Breast epithelium (tissue), 4 donors: Measurements from ENCODE around the gene PCDH15. TPM values are rescaled to one million over a fixed set of nuclear protein-coding genes. Genes with fewer than 3 reads are reported as not detected.

Source experiments
- DNase-seq, 2 donors: peaks; one replicate each; pipeline ENCODE4 v3.0.0-alpha.2; 2019; ENCODE audit warnings: low spot score in 2 of 2
- H3K27ac ChIP-seq, 2 donors: fragments of 200-600 bp; sonication (generic) in 1 of 2; one replicate each; pipeline ENCODE4 v1.5.1; 2016 to 2019; ENCODE audit warnings: mild to moderate bottlenecking in 1 of 2
- H3K27me3 ChIP-seq, 2 donors: fragments of 200-600 bp; sonication (generic) in 1 of 2; one replicate each; pipeline versions ENCODE4 v1.5.1 to v1.6.0; 2017 to 2019; ENCODE audit warnings: control low read depth in 1 of 2, mild to moderate bottlenecking in 1 of 2
- H3K36me3 ChIP-seq: fragments of 200-600 bp; one replicate; pipeline ENCODE4 v1.5.1; 2019
- H3K4me1 ChIP-seq, 2 donors: fragments of 200-600 bp; sonication (generic); one replicate each; pipeline ENCODE4 v1.5.1; 2016 to 2019; ENCODE audit warnings: control low read depth in 1 of 2
- H3K4me3 ChIP-seq, 3 donors: fragments of 200-600 bp; sonication (generic); 1 replicate in 2 of 3; 2 replicates in 1 of 3; pipeline ENCODE4 v1.5.1; 2016 to 2019; ENCODE audit warnings: mild to moderate bottlenecking in 3 of 3, moderate library complexity in 2 of 3
- H3K9me3 ChIP-seq, 2 donors: fragments of 200-600 bp; sonication (generic) in 1 of 2; one replicate each; pipeline ENCODE4 v1.5.1; 2016 to 2019; ENCODE audit warnings: control low read depth in 1 of 2
- POLR2A ChIP-seq: fragments of 450-650 bp; IDR thresholded peaks from one replicate; pipeline ENCODE4 v1.6.1; 2016; ENCODE audit warnings: antibody characterized with exemption, mild to moderate bottlenecking, moderate library complexity
- POLR2AphosphoS5 ChIP-seq, 3 donors: sonication (generic); formaldehyde crosslinking; IDR thresholded peaks; one replicate each; pipeline ENCODE4 v1.6.1; 2017; ENCODE audit warnings: antibody characterized with exemption in 3 of 3
- intact Hi-C: fragments of 100-400 bp; cut with DNase I; formaldehyde crosslinking; loops from one replicate; pipeline ENCODE4 v1.15.1; 2023; ENCODE audit warnings: low total_unique reads
- total RNA-seq, 3 donors: library from RNA; depleted of rRNA; stranded (reverse); fragments of >200 nt; gene quantifications; one replicate each; pipeline ENCODE4 v1.1.0, GENCODE V29; 2016
- TF ChIP-seq, protein P1 (sequence below), 3 donors: fragments of 450-650 bp; IDR thresholded peaks; one replicate each; pipeline ENCODE4 v1.5.1; 2016 to 2017; ENCODE audit warnings: antibody characterized with exemption in 3 of 3, mild to moderate bottlenecking in 3 of 3, moderate library complexity in 3 of 3

PCDH15 gene
- total RNA-seq, 3 donors from 2014 or later, result not detected

DNA sequence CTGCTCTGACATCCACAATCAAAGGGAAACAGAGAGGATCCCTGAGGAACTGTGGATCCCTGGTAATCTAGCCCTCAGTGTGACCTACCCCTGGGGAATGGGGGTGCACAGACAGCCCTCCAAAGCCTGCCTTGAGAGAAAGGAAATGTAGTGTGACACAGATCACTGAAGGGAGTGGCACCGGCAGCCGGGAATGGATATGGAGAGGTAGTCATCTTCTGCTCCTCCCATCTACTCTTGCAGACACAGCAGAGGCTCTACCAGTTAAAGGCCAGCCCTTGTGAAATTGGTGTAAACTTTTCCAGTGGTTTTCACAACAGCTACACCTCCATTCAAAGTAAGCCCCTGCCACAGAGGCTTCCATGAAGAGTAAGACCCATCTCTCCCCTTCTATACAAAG is 144.4 kb downstream of the PCDH15 start:
- Histone ChIP-seq H3K4me3 (no peak overlapping the region), H3K27ac (no peak overlapping the region), H3K27me3 (no peaks in the 10 kb centered on the region), H3K4me1 (no peaks in the 10 kb centered on the region), H3K9me3 (no peaks in the 10 kb centered on the region), H3K36me3 (no peaks in the 10 kb centered on the region)
- TF ChIP-seq, protein P1, sequence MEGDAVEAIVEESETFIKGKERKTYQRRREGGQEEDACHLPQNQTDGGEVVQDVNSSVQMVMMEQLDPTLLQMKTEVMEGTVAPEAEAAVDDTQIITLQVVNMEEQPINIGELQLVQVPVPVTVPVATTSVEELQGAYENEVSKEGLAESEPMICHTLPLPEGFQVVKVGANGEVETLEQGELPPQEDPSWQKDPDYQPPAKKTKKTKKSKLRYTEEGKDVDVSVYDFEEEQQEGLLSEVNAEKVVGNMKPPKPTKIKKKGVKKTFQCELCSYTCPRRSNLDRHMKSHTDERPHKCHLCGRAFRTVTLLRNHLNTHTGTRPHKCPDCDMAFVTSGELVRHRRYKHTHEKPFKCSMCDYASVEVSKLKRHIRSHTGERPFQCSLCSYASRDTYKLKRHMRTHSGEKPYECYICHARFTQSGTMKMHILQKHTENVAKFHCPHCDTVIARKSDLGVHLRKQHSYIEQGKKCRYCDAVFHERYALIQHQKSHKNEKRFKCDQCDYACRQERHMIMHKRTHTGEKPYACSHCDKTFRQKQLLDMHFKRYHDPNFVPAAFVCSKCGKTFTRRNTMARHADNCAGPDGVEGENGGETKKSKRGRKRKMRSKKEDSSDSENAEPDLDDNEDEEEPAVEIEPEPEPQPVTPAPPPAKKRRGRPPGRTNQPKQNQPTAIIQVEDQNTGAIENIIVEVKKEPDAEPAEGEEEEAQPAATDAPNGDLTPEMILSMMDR (IDR thresholded peaks at IDR 0.05), result no peak
- no peak for TF ChIP-seq POLR2AphosphoS5 (IDR thresholded peaks at IDR 0.05)
- TF ChIP-seq POLR2A, result no peak
- intact Hi-C loops, result no loop called here
- DNase-seq, result no peak

DNA sequence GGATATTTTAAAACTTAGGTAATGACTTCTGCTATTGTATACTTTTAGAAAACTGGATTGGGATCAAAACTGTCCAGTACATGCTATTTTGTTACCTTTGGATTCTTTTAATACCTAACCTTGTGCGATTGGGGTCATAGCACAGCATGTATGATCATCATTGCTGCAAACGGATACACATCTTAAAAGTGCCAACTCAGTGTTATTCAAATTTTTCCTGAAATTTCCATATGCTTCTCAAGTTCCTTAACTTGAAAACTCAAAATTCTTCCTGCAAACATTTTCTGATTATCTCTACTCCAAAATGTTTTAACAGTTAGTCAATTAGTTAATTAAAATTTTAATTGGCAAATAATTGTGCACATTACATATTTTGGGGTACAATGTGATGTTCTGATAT is 147.5 kb downstream of the PCDH15 start:
- H3K27ac ChIP-seq, result no peak overlapping the region
- DNase-seq, result no peak
- H3K36me3 ChIP-seq, result no peaks in the 10 kb centered on the region
- TF ChIP-seq, protein P1 (IDR thresholded peaks at IDR 0.05), result no peak
- TF ChIP-seq POLR2A, result no peak
- no peak for TF ChIP-seq POLR2AphosphoS5 (IDR thresholded peaks at IDR 0.05)
- no peaks in the 10 kb centered on the region for H3K9me3 ChIP-seq
- no peak overlapping the region for H3K4me3 ChIP-seq
- intact Hi-C loops, result no loop called here
- no peaks in the 10 kb centered on the region for H3K27me3 ChIP-seq
- no peaks in the 10 kb centered on the region for H3K4me1 ChIP-seq

DNA sequence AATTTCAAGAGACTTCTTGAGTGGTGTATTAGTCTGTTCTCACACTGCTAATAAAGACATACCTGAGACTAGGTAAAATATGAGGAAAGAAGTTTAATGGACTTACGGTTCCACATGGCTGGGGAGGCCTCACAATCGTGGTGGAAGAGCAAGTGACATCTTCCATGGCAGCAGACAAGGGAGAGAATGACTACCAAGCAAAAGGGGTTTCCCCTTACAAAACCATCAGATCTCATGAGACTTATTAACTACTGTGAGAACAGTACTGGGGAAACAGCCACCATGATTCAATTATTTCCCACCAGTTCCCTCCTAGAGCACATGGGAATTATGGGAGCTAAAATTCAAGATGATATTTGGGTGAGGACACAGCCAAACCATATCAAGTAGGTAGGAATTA is 150.5 kb downstream of the PCDH15 start:
- DNase-seq, result no peak
- H3K4me1 ChIP-seq, result no peaks in the 10 kb centered on the region
- no peak overlapping the region for H3K27ac ChIP-seq
- intact Hi-C loops, result no loop called here
- no peaks in the 10 kb centered on the region for H3K9me3 ChIP-seq
- H3K27me3 ChIP-seq, result no peaks in the 10 kb centered on the region
- no peaks in the 10 kb centered on the region for H3K36me3 ChIP-seq
- H3K4me3 ChIP-seq, result no peak overlapping the region
- TF ChIP-seq POLR2AphosphoS5 (IDR thresholded peaks at IDR 0.05) (no peak), POLR2A (no peak)
- TF ChIP-seq, protein P1 (IDR thresholded peaks at IDR 0.05), result no peak

DNA sequence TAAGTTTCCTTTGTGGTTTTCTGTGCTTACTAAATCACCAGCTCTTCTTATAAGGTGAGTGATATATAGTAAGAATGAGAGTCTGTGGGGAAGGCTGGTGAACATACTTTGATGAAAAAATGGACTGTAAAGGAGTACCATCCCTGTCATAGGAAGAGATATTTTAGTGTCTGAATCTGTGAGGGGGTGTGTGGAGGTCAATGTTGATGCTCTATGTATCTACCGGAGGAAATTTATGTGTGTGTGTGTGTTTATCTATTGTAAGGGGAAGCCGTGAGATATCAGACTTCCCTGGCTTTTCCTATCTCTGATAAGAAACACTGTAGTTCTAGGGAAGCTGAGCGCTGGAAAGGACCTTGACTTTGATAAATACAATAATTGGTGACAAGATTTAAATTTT is 179.0 kb downstream of the PCDH15 start:
- TF ChIP-seq, protein P1 (IDR thresholded peaks at IDR 0.05), result no peak
- TF ChIP-seq POLR2AphosphoS5 (IDR thresholded peaks at IDR 0.05) (no peak), POLR2A (no peak)
- intact Hi-C loops, result no loop called here
- no peak for DNase-seq
- Histone ChIP-seq H3K27me3 (no peaks in the 10 kb centered on the region), H3K4me1 (no peaks in the 10 kb centered on the region), H3K4me3 (no peak overlapping the region), H3K9me3 (no peaks in the 10 kb centered on the region), H3K36me3 (no peaks in the 10 kb centered on the region), H3K27ac (no peak overlapping the region)

DNA sequence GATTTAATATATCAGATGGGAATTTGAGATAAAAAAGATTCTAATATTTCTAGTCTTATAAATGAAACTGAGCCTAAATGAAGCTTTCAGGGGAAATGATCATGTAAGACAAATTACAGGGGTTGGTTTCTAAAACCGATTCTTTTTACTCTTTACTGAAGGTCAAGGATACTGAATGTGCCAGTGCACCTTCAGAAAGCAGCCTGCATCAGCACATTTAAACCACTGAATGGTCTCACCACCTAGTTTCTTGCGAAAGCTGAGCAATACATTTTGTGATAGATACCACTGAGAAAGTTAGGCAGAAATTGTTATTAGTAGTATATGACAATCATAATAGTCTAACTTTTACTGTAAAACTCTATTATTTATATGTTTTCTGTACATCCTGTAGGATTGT is 180.7 kb downstream of the PCDH15 start:
- no peak overlapping the region for H3K4me3 ChIP-seq
- DNase-seq, result no peak

More for the DNA sequence above, 180.7 kb downstream of the PCDH15 start:
- Histone ChIP-seq H3K36me3 (no peaks in the 10 kb centered on the region), H3K27me3 (no peaks in the 10 kb centered on the region), H3K9me3 (no peaks in the 10 kb centered on the region), H3K4me1 (no peaks in the 10 kb centered on the region), H3K27ac (no peak overlapping the region)
- intact Hi-C loops, result no loop called here
- TF ChIP-seq POLR2A (no peak), POLR2AphosphoS5 (IDR thresholded peaks at IDR 0.05) (no peak)
- TF ChIP-seq, protein P1 (IDR thresholded peaks at IDR 0.05), result no peak
